ENCODE data around the gene STEAP2.

GRCh38 chr7:90225601-90226000, 14.1 kb downstream of the STEAP2 start:
- TF ChIP-seq, protein P1, sequence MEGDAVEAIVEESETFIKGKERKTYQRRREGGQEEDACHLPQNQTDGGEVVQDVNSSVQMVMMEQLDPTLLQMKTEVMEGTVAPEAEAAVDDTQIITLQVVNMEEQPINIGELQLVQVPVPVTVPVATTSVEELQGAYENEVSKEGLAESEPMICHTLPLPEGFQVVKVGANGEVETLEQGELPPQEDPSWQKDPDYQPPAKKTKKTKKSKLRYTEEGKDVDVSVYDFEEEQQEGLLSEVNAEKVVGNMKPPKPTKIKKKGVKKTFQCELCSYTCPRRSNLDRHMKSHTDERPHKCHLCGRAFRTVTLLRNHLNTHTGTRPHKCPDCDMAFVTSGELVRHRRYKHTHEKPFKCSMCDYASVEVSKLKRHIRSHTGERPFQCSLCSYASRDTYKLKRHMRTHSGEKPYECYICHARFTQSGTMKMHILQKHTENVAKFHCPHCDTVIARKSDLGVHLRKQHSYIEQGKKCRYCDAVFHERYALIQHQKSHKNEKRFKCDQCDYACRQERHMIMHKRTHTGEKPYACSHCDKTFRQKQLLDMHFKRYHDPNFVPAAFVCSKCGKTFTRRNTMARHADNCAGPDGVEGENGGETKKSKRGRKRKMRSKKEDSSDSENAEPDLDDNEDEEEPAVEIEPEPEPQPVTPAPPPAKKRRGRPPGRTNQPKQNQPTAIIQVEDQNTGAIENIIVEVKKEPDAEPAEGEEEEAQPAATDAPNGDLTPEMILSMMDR (IDR thresholded peaks at IDR 0.05; ENCODE audit: borderline replicate concordance, extremely low read depth, low read length, poor library complexity, severe bottlenecking) = no peak
- no peak for TF ChIP-seq EZH2 (IDR thresholded peaks at IDR 0.05; ENCODE audit: borderline replicate concordance, low read depth, low read length, severe bottlenecking)

Measured in DND-41 (cell line).